Jurkat, Clone E6-1 (cell line): ENCODE measurements around the gene BPHL. TPM values are rescaled to one million over a fixed set of nuclear protein-coding genes. Genes with fewer than 3 reads are reported as not detected.
"Not testable (repeated sequence)": the region's sequence is repeated elsewhere in the genome, so short reads cannot be mapped to it uniquely, and the experiment has no call there.

Experiments used
- DNase-seq: peaks from one replicate; pipeline ENCODE4 v3.0.0-alpha.2; 2011; ENCODE audit warnings: low read depth, low spot score
- H3K4me3 ChIP-seq: 2 replicates; pipeline ENCODE4 v1.5.1; 2011; ENCODE audit warnings: mild to moderate bottlenecking, low read length, control low read depth, moderate library complexity
- polyA plus RNA-seq: library from polyadenylated mRNA; unstranded; fragments of >200 nt; gene quantifications from one replicate; pipeline ENCODE4 v1.2.1, GENCODE V29; 2012; ENCODE audit warnings: missing spikeins; ENCODE audit not compliant: insufficient read length, insufficient read depth

The BPHL gene
- polyA plus RNA-seq: 43.2 TPM

DNA sequence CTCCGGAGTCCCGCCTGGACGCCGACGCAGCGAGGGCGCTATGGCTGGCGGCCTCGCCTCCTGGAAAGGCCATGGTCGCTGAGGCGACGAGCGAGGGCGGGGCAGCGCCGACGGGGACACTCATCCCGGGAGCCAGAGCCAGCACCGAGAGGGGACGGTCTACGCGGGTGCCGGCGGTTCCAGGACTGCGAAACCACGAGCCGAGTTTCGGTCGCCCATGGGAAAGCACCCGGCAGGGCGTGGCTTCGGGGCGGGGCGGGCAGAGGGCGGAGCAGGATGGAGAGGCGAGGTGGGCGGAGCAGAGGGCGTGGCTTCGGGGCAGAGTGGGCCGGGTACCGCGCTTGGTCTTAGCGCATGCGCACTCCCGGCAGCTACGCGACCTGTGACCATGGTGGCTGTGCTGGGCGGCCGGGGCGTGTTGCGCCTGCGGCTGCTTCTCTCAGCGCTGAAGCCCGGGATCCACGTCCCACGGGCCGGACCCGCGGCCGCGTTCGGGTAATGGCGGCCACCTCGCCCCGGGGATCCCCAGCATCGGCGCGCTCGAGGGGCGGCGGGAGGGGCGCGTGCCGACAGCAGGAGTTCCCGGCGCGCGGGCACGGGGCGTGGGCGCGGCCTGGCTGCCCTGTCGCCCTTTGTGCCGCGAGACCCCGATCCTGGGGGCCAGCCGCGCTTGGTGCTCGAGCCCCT, at the start of gene BPHL:
Gene BPHL, plus strand, starts transcription at position 359 of the 687 bp plus-strand sequence. Its CDS starts 30 bp downstream, at position 389.
- peak; percentile 85 for DNase-seq
- peak within 1 kb of the TSS; percentile 83 for H3K4me3 ChIP-seq

GRCh38 chr6:3071568-3071967, 46.9 kb upstream of the BPHL start:
- no peak for DNase-seq
- H3K4me3 ChIP-seq: no peak overlapping the region

- no peak for DNase-seq
Observed at GRCh38 chr6:3072798-3073197, 45.7 kb upstream of the BPHL start.

GRCh38 chr6:3073382-3073781, 45.1 kb upstream of the BPHL start:
- H3K4me3 ChIP-seq: no peak overlapping the region
- no peak for DNase-seq

More at GRCh38 chr6:3072798-3073197, 45.7 kb upstream of the BPHL start:
- no peak overlapping the region for H3K4me3 ChIP-seq

- no peak overlapping the region for H3K4me3 ChIP-seq
Observed at GRCh38 chr6:3075772-3076113, 42.8 kb upstream of the BPHL start.

GRCh38 chr6:3076320-3076719, 42.2 kb upstream of the BPHL start:
- H3K4me3 ChIP-seq: no peak overlapping the region
- no peak for DNase-seq

More at GRCh38 chr6:3075772-3076113, 42.8 kb upstream of the BPHL start:
- no peak for DNase-seq

DNA sequence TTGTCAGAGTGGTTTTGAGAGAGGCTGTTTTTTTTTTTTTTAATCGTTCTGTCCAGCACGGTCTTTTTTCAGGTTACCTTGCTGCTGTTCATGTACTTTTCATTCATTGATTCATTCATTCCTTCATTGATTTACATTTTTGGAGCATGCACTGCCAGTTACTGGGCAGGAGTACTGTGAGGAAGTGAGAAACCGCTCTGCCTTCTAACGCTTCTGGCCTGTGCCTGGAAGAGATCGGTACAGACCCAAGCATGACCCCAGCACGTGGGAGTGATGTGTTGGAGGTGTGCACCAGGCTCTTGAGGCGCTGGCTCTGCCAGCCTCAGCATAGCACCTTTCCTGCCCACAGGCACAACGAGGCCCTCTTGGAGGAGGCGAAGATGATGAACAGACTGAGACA, 41.1 kb upstream of the BPHL start:
- H3K4me3 ChIP-seq: no peak overlapping the region
- no peak for DNase-seq

DNA sequence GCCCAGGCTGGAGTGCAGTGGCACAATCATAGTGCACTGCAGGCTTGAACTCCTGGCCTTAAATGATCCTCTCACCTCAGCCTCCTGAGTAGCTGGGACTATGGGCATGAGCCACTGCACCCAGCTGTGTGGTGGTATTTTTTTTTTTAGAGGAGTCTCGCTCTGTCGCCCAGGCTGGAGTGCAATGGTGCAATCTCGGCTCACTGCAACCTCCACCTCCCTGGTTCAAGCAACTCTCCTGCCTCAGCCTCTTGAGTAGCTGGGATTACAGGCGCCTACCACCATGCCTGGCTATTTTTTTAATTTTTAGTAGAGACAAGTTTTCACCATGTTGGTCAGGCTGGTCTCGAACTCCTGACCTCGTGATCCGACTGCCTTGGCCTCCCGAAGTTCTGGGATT, 39.6 kb upstream of the BPHL start:
- not testable (repeated sequence) for DNase-seq, H3K4me3 ChIP-seq

DNA sequence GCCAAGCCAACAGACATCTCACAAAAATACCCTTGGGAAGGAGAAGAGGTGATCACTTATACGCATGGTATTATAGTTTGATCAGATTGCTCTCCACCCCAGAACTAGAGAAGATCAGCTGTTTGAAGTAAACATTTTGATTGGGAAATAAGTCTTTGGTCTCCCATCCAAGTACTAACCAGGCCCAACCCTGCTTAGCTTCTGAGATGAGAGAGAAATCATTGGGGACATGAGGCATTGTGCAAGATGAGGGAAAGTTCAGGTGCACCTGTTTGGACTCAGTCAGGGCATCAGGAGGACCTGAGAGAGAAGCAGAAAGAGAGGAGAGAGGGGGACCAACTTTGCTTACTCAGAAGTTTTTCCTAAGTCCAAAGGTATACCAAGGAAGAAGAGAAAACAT, 38.8 kb upstream of the BPHL start:
- no peak overlapping the region for H3K4me3 ChIP-seq
- no peak for DNase-seq

DNA sequence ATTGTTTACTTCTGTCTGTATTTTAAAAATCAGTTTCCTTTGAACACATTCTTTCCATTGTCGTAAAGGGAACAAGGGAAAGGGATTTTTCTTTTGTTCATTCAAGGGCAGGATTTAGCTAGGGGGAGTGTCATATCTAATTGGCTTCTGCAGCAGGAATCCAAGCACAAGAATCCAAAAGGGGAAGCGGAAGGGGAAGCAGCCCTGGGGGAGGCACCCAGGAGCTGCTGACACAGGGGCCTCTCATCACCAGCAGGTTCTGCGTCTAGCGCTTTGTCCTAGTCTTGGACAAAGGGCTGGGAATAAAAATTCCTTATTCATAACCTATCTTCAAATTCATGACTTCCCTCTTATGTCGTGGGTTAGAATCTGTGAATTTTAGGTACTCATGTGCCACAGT, 36.6 kb upstream of the BPHL start:
- H3K4me3 ChIP-seq: no peak overlapping the region
- no peak for DNase-seq

DNA sequence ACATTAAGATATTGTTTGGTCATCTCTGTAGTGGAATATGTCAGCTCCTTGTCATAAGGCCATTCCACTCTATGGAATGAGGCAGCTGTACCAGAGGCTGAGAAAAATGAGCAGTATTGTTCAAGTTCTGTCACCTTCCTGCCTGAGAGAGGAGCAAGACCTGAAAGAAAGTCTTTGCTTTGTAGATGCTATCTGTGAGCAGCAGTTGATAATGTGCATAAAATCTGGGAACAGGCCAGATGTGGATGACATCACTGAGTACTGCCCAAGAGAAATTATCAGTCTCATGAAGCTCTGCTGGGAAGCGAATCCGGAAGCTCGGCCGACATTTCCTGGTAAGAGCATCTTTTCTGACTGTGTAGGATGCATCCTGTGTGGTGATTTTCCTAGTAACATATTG, 33.4 kb upstream of the BPHL start:
- DNase-seq: no peak
- H3K4me3 ChIP-seq: no peak overlapping the region

GRCh38 chr6:3086282-3086946, 32.1 kb upstream of the BPHL start:
- no peak for DNase-seq
- H3K4me3 ChIP-seq: no peak overlapping the region

DNA sequence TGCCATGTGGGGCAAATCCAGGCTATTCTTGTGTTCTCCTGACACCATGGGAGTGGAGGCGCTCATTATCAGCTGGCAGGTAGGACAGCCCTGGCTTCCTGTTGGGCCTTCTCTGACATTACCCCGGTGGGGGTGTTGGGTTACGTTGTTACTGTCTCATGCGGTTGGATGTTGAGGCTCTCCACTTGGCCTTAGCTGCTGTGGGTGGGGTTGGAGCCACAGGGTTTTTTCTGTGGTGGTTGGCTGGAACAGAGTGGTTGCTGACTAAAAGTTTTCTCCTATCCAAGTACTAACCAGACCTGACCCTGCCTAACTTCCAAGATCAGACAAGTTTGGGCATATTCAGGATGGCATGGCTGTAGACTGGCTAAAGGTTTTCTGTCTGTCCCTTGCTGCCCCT, 30.1 kb upstream of the BPHL start:
- no peak for DNase-seq
- no peak overlapping the region for H3K4me3 ChIP-seq

GRCh38 chr6:3088968-3089367, 29.5 kb upstream of the BPHL start:
- no peak for DNase-seq
- H3K4me3 ChIP-seq: no peak overlapping the region

- no peak overlapping the region for H3K4me3 ChIP-seq
- DNase-seq: no peak
Observed at GRCh38 chr6:3090013-3090412, 28.5 kb upstream of the BPHL start.

- no peak overlapping the region for H3K4me3 ChIP-seq
- DNase-seq: no peak
Observed at GRCh38 chr6:3094815-3095214, 23.7 kb upstream of the BPHL start.

GRCh38 chr6:3102875-3103274, 15.6 kb upstream of the BPHL start:
- no peak for DNase-seq

GRCh38 chr6:3108746-3109414, 9.6 kb upstream of the BPHL start:
- no peak for DNase-seq
- no peak overlapping the region for H3K4me3 ChIP-seq

More at GRCh38 chr6:3102875-3103274, 15.6 kb upstream of the BPHL start:
- no peak overlapping the region for H3K4me3 ChIP-seq

DNA sequence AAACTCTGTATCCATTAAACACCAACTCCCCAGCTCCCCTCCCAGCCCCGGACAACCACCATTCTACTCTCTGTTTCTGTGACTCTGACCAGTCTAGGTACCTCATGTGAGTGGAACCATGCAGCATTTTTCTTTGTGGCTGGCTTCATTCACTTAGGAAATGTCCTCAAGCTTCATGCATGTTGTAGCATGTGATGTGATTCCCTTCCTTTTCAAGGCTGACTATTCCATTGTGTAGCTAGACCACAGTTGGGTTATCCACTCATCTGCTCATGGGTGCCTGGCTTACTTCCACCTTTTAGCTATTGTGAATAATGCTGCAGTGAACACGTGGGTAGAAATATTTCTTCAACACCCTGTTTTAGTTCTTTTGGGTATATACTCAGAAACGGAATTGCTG, 8.8 kb upstream of the BPHL start:
- no peak for DNase-seq
- no peak overlapping the region for H3K4me3 ChIP-seq

DNA sequence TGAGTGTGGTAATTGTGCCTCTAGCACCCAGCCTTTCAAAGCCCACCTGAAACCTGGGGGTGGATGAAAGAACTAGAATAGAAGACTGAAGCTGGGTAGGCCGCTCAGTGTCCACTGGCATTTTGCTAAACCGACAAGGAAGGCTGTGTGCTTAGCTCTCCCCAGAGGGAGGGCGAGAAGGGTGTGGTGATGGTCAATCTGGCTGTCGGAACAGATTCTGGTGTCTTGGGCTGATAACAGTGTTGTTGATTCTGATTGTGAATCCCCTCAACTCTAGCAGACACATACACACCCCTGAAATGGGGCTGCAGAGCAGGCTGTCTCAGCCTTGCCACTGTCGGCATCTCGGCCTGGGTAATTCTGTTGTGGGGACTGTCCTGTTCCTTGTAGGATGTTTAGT, 4.1 kb upstream of the BPHL start:
- H3K4me3 ChIP-seq: no peak overlapping the region
- DNase-seq: no peak
